Renal pelvis (tissue), 4 donors: Measurements from ENCODE around the gene RAPGEF4. TPM values are rescaled to one million over a fixed set of nuclear protein-coding genes. Genes with fewer than 3 reads are reported as not detected.
A peak's percentile ranks its signal among the peaks of the same experiment; 100 is the strongest.

ENCODE experiments used
- DNase-seq: peaks from one replicate; pipeline ENCODE4 v3.0.0-alpha.2; 2013
- polyA plus RNA-seq, 3 donors: library from polyadenylated mRNA; unstranded; fragments of 120-200 nt; gene quantifications; one replicate each; pipeline ENCODE4 v1.2.1, GENCODE V29; 2013; ENCODE audit not compliant: insufficient read length in 3 of 3

Gene RAPGEF4
- polyA plus RNA-seq, 3 donors = 7.9 to 13.0 (median 10.2) TPM

DNA sequence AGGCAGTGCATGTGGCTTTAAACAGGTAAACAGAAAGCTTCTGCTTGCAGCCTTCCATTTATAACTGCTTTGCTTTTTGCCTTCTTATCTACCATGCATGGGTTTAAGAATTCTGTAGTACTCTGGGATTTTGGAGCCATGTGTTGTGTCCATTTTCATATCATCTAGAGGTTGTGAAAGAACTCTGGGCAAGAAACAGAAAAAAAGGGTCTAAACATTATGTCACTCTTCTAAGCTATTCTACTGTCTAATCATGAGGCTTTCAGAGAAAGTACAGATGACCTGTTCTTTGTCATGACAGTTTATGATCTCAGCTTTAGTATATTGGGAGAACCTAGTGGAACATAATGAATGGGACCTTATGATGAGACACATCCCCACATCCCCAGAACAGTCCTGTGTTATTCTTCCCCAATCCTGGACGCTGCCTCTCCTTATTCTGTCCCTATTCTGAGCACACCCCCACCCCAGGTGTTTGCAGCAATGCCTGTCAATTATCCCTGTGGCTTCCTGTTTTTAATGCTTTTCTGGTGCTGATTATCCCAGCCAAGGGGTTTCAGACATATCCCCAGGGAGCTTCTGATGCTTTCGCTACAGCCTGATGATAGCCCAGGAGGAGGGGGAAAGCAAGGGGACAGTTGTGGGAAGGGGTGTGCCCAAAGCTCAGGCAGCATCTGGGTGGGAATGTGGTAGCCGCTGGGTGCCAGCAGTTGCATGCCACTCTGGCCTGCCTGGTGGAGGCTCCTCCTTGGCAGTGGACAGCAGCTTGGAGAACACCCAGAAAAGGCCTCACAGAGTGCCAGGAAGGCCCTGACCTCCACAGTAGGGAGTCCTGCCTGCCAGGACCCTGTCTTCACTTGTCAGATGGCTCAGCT lies 170.5 kb downstream of the RAPGEF4 start:
- no peak for DNase-seq

DNA sequence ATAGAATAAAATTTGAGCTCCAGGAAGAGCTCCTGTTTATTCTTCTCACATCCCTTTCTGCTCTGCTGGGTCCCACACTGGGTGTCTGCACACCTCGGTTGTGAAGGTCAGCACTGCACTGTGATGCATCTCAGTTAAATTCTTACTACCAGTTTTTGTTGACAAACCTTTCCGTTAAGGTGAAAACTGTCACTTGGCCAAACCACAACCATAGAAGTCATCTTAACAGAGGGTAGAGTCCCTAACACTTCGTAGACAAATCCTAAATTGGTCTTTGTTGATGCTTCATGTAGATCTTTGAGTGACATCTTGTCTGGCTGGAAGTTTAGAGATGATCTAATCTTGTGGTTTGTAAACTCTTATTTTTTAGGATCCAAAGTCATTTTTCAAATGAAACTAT lies 172.6 kb downstream of the RAPGEF4 start:
- no peak for DNase-seq

DNA sequence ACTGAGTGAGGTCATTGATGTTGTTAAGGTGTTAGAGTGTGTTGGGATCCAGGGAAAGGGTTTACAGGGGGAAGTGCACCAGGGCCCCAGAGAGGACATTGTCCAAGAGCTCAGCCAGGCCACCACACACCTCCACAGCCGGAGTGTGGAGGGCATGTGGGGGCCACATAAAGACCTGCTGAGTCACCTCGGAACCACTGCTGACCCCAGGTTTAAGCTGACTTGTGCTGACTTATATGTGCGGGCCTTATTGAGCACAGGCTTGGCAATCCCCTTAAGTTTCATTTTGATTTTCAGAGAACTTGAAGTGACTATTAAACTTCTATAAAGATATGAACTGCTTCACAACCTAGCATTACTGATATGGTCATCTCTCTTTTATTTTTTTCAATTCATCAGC lies 173.8 kb downstream of the RAPGEF4 start:
- no peak for DNase-seq

DNA sequence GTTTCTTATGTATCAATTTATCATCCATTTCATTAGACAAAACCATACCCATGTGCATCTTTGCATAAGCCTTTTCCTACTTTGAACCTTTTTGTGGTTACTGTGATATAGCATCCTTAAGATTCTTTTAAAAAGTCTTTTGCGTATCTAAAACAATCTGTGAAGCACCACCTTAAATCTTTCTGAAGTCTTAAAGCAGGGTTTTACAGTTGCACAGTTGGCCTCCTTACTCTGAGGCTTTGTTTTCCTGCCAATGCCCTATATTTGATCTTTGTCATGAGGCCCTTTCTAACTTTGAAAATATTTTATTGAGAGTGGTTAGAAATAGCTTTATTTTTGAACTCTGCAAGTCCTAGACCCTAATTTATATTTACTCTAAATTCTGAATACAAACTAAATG lies 176.6 kb downstream of the RAPGEF4 start:
- no peak for DNase-seq

DNA sequence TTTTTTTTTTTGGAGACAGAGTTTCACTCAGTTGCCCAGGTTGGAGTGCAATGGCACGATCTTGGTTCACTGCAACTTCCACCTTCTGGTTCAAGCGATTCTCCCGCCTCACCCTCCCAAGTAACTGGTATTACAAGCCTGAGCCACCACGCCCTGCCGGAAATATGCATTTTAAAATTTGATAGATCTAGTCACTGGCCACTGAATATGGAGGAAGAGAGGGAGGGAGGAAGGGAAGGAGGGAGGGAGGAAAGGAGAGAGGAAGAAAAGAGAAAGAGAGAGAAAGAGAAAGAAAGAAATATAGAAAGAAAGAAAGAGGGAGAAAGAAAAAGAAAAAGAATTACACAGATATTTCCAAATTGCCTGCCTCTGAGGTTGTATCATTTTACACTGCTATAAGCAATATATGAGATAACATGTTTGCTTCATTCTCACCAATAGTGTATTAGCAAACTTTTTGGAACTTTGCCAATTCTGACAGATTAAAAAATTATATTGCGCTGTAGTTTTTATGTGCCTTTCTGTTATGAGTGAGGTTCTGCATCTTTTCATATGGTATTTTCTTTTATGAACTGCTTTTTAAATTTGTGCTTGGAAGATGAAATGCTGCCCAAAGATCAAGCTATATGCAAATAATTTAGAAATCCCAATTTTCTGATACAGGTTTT lies 178.8 kb downstream of the RAPGEF4 start:
- no peak for DNase-seq

DNA sequence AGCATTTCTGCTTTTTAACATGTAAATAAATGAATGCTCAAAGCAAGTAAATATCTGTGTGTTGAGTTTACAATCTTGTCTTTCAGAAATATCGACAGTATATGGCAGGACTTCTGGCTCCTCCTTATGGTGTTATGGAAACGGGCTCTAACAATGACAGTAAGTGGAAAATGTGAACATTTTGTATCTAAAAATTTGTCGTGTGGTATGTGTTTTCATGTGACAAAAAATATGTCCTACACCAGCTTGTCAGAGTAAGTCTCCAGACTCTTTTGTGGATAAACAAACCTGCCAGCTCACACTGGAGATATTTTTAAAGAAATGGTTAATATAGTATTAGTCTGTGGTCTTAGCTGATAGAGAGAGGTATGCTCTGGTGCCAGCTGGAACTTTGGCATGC lies 182.1 kb downstream of the RAPGEF4 start:
- no peak for DNase-seq

DNA sequence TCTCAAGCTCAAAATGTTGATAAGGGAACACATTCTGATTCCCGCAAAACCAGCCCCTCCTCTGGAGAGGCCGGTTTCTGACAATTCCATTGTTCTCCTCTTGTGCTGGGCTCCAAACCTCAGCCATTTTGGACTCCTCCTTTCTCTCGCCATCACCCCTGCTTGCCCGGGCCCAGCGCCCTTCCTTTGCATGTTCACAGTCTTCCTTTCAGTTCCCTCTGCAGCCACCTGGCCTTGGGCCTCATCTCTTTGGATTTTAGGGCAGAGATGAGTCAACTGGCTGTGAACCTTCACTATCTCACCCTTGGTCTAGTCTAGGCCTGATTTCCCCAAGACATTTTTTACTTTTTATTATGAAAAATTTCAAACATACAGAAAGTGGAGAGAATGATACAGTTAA lies 184.1 kb downstream of the RAPGEF4 start:
- DNase-seq = no peak

DNA sequence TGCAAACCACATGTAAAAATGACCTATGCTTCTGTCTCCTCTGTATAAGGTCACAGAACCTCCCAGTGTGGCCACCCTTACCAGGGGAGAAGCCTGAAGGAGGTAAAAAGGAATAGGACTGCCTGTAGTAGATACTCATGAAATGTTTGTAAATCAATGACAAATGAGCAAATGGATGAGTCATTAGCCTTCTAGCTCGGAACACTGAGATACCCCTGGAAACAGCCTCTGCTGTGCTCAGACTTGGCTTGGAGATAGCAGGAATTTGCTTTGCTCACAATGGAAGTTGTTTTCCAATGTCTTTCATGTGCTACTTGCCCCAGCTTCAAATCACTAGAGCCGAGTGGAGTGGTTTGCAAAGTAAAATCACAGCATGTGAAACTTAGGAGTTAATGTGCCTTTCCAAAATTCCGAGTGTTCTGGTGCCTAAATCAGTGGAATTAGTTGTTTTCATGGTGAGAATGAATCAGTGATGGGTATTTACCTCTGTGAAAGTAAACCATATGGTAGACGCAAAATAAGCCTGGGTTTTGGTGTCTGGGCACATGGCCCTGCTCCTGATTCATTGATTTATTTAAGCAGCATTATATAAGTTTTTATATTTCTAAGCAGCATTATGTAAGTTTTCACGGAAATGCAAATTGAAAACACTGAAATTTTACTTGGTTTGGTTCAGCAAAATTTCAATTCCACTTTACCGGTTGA lies 186.0 kb downstream of the RAPGEF4 start:
- DNase-seq = no peak

DNA sequence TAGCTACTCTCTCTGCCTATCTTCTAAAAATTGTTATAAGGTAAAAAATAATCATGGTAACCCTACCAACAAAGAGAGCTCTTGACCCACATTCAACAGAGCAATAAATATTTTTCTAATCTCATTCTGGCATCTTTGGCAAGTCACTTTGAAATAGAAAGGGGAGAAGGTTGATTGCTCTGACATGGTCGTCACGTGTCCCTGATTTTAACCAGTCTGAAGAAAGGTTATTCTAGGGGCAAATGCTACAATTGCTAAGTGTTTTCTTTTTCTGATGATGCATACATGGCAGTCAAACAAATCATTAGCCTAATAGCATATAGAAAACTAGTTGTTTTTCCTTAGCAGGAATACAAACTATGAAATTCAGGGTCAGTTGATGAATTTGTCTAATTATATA lies 186.7 kb downstream of the RAPGEF4 start:
- peak; percentile 26 for DNase-seq

DNA sequence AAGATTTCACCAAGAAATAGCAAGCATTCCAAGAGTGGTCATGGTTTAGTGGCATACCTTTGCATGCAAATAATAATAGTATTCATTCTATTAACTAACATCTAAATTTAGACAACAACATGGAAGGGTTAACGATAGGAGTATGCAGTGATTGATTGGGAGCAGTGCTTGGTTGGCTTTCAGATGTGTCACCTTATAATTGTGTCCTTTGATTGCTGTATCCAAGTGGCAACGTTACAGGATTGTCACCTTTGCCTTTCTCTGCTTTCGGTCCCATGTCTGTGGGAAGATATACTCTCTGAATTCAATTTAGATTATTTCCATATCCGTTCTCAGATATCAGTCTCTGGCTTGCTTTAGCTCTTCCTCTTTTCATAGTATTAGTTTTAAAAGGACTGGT lies 187.2 kb downstream of the RAPGEF4 start:
- no peak for DNase-seq

DNA sequence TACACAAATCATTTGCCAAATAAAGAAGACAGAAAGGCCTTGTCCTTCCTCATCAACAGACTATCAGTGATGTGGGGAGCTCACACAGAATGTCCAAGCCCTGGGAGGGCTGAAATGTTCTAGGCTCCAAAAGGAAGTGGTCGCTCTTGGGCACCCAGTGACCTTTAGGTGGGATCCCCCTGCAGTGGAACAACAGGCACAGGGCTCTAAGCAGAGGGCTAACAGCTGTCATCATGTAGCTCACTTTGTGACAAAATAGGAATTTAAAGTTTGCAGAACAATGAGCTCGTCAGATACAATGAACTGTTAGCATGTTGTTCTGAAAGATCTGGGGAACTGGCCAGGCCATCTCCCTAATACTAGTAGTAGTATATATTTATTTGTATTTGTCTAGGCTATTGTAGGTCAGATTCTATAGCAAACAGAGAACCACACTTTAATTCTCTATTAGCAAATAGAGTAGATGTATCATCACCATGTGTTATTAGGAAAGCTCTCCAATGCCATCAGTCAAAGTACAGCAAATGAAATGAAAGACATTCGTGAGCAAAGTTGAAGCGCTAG lies 188.5 kb downstream of the RAPGEF4 start:
- no peak for DNase-seq

DNA sequence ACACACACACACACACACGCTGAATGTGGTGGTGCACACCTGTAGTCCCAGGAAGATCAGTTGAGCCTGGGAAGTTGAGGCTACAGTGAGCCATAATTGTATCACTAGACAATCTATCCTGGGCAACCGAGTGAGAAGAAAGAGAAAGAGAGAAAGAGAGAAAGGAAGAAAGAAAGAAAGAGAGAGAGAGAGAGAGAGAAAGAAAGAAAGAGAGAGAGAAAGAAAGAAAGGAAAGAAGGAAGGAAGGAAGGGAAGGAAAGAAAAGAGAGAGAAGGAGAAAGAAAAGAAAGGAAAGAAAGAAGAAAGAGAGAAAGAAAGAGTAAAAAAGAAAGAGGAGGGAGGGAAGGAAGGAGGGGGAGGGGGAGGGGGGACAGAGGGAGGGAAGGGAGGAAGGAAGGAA lies 190.0 kb downstream of the RAPGEF4 start:
- DNase-seq = no peak

DNA sequence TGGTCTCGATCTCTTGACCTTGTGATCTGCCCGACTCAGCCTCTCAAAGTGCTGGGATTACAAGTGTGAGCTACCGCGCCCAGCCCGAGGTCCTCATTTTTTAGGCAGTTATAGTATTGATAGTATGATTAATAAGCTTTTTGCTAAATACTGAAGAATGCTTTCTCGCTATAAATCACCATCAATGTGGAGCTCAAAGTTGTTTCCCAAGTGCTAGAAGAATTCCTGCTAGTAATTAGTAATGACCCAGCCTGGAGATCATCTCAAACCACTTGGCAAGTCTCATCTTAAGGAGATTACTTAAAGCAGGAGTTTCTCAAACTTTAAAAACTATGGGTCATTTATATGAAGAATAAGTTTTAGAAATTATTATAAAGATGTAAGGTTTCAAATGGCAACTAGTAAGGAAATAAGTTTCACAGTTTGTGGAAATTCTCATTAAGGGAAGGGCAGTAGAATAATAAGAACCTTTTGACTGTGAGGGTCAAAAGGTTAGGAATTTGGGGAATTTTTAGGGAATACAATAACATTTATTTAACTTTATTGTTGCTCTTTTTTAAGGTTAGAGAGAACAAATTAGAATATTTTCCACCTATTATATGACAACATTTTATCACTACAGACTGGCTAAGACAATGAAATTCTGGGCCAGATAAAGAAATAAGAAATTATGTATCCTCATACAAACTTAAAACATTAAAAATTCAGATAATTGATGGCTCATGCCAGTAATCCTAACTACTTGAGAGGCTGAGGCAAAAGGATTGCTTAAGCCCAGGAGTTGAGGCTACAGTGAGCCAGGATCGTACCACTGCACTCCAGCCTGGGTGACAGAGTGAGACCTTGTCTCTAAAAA lies 191.4 kb downstream of the RAPGEF4 start:
- no peak for DNase-seq

DNA sequence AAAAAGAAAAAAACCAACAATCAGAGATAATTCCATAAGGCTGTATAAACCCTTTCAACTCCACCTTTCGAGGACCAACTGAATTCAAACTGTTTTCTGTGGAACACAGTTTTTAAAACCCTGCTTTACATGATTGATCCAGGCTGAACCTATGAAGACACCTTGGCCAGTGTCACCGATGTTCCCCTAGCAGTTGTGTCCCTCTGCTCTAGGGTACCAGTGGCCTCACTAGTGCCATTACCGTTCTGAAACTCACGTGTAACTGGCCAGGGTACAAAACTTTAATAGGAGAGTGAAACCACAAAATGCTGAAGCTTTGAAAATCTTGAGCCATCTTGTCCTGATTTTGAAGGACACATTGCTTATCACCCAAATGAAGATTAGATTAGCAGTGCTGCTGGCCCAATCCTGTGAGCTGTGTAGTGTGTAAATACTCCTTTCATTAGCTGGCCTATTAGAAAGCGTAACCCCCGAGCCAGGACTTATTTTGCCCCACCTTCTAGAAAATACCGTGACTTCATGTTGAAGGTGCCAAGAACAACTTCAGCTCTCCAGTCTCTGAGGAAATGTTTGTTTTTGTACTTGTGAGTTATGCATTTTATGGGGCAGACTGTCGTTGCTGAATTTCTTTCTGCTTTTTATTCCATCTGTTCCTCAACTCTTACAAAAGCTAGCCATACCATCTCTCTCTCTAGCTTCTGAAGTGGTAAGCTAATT lies 192.2 kb downstream of the RAPGEF4 start:
- peak; percentile 67 for DNase-seq

DNA sequence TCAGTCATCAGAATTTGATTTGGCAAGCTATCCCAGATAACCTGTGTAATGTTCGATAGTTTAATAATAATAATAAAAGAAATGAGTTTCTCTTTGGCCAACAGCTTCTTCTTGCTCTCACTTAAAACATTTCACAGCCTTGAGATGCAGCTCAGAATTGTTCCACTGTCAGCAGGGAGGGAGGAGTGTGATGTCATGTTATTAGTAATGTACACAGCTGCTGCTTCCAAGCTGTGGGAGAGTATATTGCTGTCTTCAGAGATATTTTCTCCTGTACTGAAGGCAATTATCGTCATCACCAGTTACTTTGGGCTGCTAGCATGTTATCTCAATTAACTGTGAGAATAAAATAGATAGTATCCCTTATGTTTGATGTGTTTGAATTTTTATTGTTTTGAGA lies 193.1 kb downstream of the RAPGEF4 start:
- peak; percentile 44 for DNase-seq

DNA sequence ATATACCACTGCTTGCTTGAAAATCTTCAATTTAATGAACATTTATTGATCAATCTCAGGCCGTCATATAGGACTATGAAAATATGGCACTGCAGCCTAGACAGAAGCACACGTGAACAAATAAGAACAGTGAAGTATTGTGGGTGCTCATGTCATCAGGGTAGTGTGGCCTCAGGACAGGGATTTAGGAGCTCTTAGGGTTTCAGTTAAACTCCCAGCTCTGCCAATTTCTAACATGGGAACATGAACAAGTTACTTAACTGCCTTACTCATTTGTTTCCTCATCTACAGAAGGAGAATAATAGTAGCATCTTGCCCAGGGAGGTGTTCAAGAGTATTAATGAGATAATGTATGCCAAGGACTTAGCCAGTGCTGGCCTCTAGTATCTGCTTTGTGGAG lies 194.0 kb downstream of the RAPGEF4 start:
- no peak for DNase-seq

DNA sequence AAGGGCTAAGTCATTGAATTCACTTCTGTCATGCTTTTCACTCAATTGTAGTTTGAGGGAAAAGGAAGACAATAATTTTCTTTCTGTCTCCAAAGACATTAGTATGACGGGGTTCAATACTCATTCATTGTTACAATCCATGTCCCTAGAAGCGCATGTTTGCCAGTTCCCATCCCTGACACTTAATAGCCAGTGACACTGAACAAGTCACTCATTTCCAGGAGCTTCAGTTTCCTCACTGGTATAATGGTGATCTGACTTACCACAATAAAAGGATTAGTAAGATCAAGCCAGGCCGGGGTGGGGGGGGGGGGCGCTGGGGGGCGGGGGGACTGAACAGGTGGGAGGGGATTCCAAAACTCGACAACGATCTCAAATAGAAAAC lies 195.2 kb downstream of the RAPGEF4 start:
- no peak for DNase-seq

DNA sequence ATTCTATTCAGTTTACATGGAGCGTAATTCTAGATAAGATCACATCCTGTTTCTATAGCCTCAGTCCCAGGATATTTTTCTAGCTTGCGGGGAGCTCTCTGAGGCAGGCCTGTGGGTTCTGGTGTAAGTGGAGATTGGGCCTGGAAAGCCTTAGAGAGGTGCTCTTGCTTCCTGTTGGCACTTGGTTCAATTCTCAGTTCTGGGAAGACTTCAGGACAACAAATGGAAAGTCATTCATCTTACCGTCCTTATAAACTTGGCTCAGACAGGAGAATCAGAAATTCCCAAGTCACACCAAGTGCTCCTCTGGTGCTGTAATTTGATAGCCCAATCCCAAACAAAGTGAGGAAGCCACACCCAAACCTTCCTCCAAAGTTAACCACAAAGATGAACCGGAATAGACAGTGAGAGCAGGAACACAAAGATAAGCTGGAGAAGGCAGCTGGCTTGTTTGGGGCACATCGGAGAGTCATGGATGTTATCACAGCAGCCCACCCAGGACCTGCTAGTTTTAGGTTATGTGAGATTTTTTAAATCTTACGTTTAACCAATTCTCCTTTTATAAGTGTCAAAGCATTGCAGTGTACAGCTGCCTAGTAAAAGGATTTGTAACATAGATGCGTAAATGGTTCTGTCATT lies 195.7 kb downstream of the RAPGEF4 start:
- DNase-seq = peak; percentile 23

DNA sequence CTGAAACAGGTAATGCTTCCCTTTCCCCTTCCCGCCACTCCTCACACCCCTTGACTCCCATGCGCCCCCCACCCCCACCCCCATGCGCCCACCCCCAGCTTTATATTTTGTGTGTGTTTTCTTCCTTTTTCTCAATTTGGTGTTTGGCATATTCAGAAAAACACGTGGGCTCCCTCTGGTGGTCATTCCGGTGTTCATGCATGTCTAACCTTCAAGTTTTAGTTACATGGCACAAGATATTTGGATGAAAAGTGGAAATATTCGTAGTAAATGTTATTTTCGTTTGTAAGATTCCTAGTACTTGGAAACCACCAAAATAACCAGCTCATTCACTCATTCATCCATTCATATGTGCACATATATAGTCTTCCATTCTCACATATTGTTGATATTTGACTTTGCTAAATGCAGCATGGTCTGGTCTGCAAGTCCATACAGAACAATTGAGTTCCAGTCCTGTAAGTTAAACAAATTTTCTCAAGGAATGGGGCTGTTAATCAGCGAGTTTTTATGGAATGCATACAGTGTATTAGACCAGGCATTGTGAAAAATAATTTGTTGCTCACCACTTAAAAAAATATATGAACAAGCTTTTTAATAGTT lies 196.4 kb downstream of the RAPGEF4 start:
- DNase-seq = peak; percentile 74
